GM12878 (cell line): Measurements from ENCODE around the gene SOX5. TPM values are rescaled to one million over a fixed set of nuclear protein-coding genes. Genes with fewer than 3 reads are reported as not detected.

ENCODE experiments used
- ATAC-seq: fragments of 200-7000 bp; cut with Tn5 transposase; 3 replicates; pipeline ENCODE4 v1.9.1; 2020; ENCODE audit warnings: mild to moderate bottlenecking, moderate library complexity
- BruUV-seq: library from RNA; stranded (reverse); fragments of 400-500 nt; replicated peaks from 2 replicates; lab custom pipeline; 2021; lab: Mats Ljungman, UMichigan
- CTCF ChIA-PET: fragments of 300-600 bp; sonication (Branson Sonifier 250); formaldehyde crosslinking; extraction: SDS; loops from one replicate; lab custom pipeline; 2021; ENCODE audit warnings: inconsistent platforms; lab: Yijun Ruan, JAX
- POLR2A ChIA-PET: fragments of 350-600 bp; formaldehyde crosslinking; extraction: SDS; loops from one replicate; lab custom pipeline; 2021; ENCODE audit warnings: inconsistent platforms; lab: Charles Lee
- RAD21 ChIA-PET: fragments of 300-600 bp; sonication (Branson Sonifier 250); formaldehyde crosslinking; loops from one replicate; lab custom pipeline; 2023; ENCODE audit warnings: antibody characterized with exemption; ENCODE audit not compliant: unreplicated experiment; lab: Charles Lee
- SMC1A ChIA-PET: fragments of 300-600 bp; sonication (Branson Sonifier 250); formaldehyde crosslinking; loops from one replicate; lab custom pipeline; 2023; ENCODE audit not compliant: unreplicated experiment, uncharacterized antibody; lab: Charles Lee
- DNase-seq: peaks from one replicate; pipeline ENCODE4 v3.0.0-alpha.2; 2011; ENCODE audit warnings: low read depth, low spot score
- FAIRE-seq: peaks from 3 replicates; lab custom pipeline; 2011; peaks lifted over from hg19 to GRCh38; lab: Jason Lieb, UNC
- H2AFZ ChIP-seq: 2 replicates; pipeline ENCODE4 v1.6.0; 2011; ENCODE audit warnings: low read depth, low read length, control low read depth; ENCODE audit not compliant: control insufficient read depth
- H3K27ac ChIP-seq: 2 replicates; pipeline ENCODE4 v1.5.1; 2011; ENCODE audit warnings: control low read depth; ENCODE audit not compliant: control insufficient read depth, insufficient read depth
- H3K27me3 ChIP-seq, 2 experiments: replicated peaks in 1 of 2; 2 replicates each; pipeline versions ENCODE4 v1.6.0 to v1.6.1; 2011; ENCODE audit warnings: low read length in 1 of 2; ENCODE audit not compliant: control insufficient read depth in 2 of 2, insufficient read depth in 2 of 2
- H3K36me3 ChIP-seq, 2 experiments: 2 replicates each; pipeline ENCODE4 v1.5.1; 2011; ENCODE audit warnings: low read length in 1 of 2; ENCODE audit not compliant: control insufficient read depth in 2 of 2, insufficient read depth in 2 of 2
- H3K4me1 ChIP-seq: 2 replicates; pipeline ENCODE4 v1.6.1; 2011; ENCODE audit warnings: mild to moderate bottlenecking, low read length, moderate library complexity, mixed read lengths; ENCODE audit not compliant: control insufficient read depth, insufficient read depth
- H3K4me2 ChIP-seq: 2 replicates; pipeline ENCODE4 v1.6.0; 2011; ENCODE audit warnings: control low read depth; ENCODE audit not compliant: control insufficient read depth, insufficient read depth
- H3K4me3 ChIP-seq: fragments of 200-600 bp; sonication (generic); 2 replicates; pipeline ENCODE4 v1.5.1; 2016
- H3K79me2 ChIP-seq: 2 replicates; pipeline ENCODE4 v1.6.0; 2011; ENCODE audit warnings: low read length; ENCODE audit not compliant: control insufficient read depth, insufficient read depth
- H3K9ac ChIP-seq: 2 replicates; pipeline ENCODE4 v1.8.0; 2011; ENCODE audit warnings: low read length, control low read depth, mixed read lengths; ENCODE audit not compliant: control insufficient read depth, insufficient read depth
- H3K9me3 ChIP-seq: replicated peaks from 3 replicates; pipeline ENCODE4 v1.5.1; 2011; ENCODE audit warnings: mild to moderate bottlenecking, low read length; ENCODE audit not compliant: control insufficient read depth, insufficient read depth
- H4K20me1 ChIP-seq: 2 replicates; pipeline ENCODE4 v1.6.0; 2011; ENCODE audit not compliant: control insufficient read depth, insufficient read depth
- CREB1 ChIP-seq: IDR thresholded peaks from 2 replicates; pipeline ENCODE4 v1.6.1; 2012; ENCODE audit warnings: low read depth, mild to moderate bottlenecking, inconsistent platforms
- ETV6 ChIP-seq, 2 experiments: fragments of 450-650 bp in 1 of 2; IDR thresholded peaks in 1 of 2; conservative IDR thresholded peaks in 1 of 2; 2 replicates each; pipeline ENCODE4 v1.6.1; 2014; ENCODE audit warnings: antibody characterized with exemption in 1 of 2, borderline replicate concordance in 1 of 2, low read depth in 1 of 2, mild to moderate bottlenecking in 1 of 2, moderate library complexity in 1 of 2
- FOXM1 ChIP-seq: IDR thresholded peaks from 2 replicates; pipeline ENCODE4 v1.6.1; 2012; ENCODE audit warnings: low read depth, mild to moderate bottlenecking, inconsistent platforms, low read length, moderate library complexity
- HDAC6 ChIP-seq: fragments of 200-600 bp; sonication (generic); IDR thresholded peaks from one replicate; pipeline ENCODE4 v1.8.0; 2017; ENCODE audit warnings: antibody characterized with exemption; ENCODE audit not compliant: unreplicated experiment
- MEF2B ChIP-seq: fragments of 450-650 bp; IDR thresholded peaks from 2 replicates; pipeline ENCODE4 v1.6.1; 2018; ENCODE audit warnings: mild to moderate bottlenecking, moderate library complexity; ENCODE audit not compliant: partially characterized antibody, poor library complexity, severe bottlenecking
- MTA2 ChIP-seq: fragments of 450-650 bp; IDR thresholded peaks from 2 replicates; pipeline ENCODE4 v1.6.1; 2016; ENCODE audit warnings: low read depth, mild to moderate bottlenecking, moderate library complexity
- MXI1 ChIP-seq: fragments of 150-350 bp; IDR thresholded peaks from 2 replicates; pipeline ENCODE4 v1.6.1; 2011; ENCODE audit warnings: low read depth, mild to moderate bottlenecking, inconsistent platforms, low read length, improper control_type of control experiment
- MYB ChIP-seq: fragments of 150-350 bp; IDR thresholded peaks from 2 replicates; pipeline ENCODE4 v1.6.1; 2014; ENCODE audit warnings: mild to moderate bottlenecking, low read depth, low read length, borderline replicate concordance
- POLR2A ChIP-seq: IDR thresholded peaks from 2 replicates; pipeline ENCODE4 v1.6.1; 2011; ENCODE audit warnings: low read depth, mild to moderate bottlenecking, low read length
- RB1 ChIP-seq: fragments of 450-650 bp; formaldehyde crosslinking; IDR thresholded peaks from 2 replicates; pipeline ENCODE4 v1.6.1; 2017; ENCODE audit warnings: mild to moderate bottlenecking, borderline replicate concordance
- STAT1 ChIP-seq: fragments of 450-650 bp; conservative IDR thresholded peaks from 2 replicates; pipeline ENCODE4 v1.6.1; 2014; ENCODE audit warnings: antibody characterized with exemption, mild to moderate bottlenecking
- WGBS: methylation state at CpG from one replicate; pipeline ENCODE4 v1.1.6; 2016; ENCODE audit warnings: low lambda C conversion rate; ENCODE audit not compliant: insufficient replicate concordance, insufficient coverage; ENCODE audit errors: missing lambda C conversion rate; 5-methylcytosine and 5-hydroxymethylcytosine counted together
- in situ Hi-C: fragments of 300-500 bp; cut with MboI; formaldehyde crosslinking; loops from 9 replicates; pipeline ENCODE4 v1.14.3; 2018; ENCODE audit warnings: mixed read lengths
- intact Hi-C: fragments of 100-400 bp; cut with micrococcal nuclease; formaldehyde crosslinking; loops from one replicate; pipeline ENCODE4 v1.14.2; 2022; ENCODE audit not compliant: unreplicated experiment
- polyA plus RNA-seq, 11 experiments: library from polyadenylated mRNA; depleted of rRNA in 4 of 11; unstranded in 6 of 11; stranded (reverse) in 5 of 11; fragments of >200 nt; fragmentation: Nextera tagmentation in 4 of 11; fragmentation: Illumina TruSeq in 1 of 11; extraction: Ambion mirVana in 4 of 11; extraction: Trizol in 1 of 11; gene quantifications; 1 replicate in 1 of 11; 2 replicates in 10 of 11; pipeline versions ENCODE4 v1.2.1 to v1.2.3, GENCODE V29; 2011 to 2016; ENCODE audit warnings: inconsistent platforms in 2 of 11, missing spikeins in 2 of 11, low read depth in 1 of 11
- total RNA-seq, 4 experiments: library from RNA; depleted of rRNA in 3 of 4; stranded (reverse); fragments of >200 nt in 3 of 4; fragmentation: Illumina TruSeq in 1 of 4; extraction: Trizol in 1 of 4; gene quantifications; 2 replicates each; pipeline versions ENCODE4 v1.2.1 to v1.2.3, GENCODE V29; 2013 to 2021
- TF ChIP-seq, protein P1 (sequence below): fragments of 450-650 bp; IDR thresholded peaks from 2 replicates; pipeline ENCODE4 v1.6.1; 2016; ENCODE audit warnings: mild to moderate bottlenecking
- TF ChIP-seq, protein P2 (sequence below): fragments of 450-650 bp; IDR thresholded peaks from 2 replicates; pipeline ENCODE4 v1.6.1; 2017; ENCODE audit warnings: mild to moderate bottlenecking, low read depth, inconsistent platforms; ENCODE audit not compliant: poor library complexity, severe bottlenecking

The SOX5 gene
- total and polyA plus RNA-seq, 10 of the 15 experiments (the other 5 are each of a cell fraction or from before 2014, with no cell fraction given), result 0.08 to 1.0 (median 0.24) TPM

- Histone ChIP-seq H3K79me2 (no peaks in the 10 kb centered on the region), H3K27ac (no peak overlapping the region), H2AFZ (no peak overlapping the region), H3K9ac (no peak overlapping the region)
- no peak for ATAC-seq
- CTCF ChIA-PET, result interaction anchor here (0.7 to 1.4 kb wide), 2 partner anchors 10 to 19 kb away, joined by 3 read pairs; no protein-coding TSS in a partner anchor
- in situ Hi-C loops, result no loop called here
- TF ChIP-seq FOXM1, result no peak
- no peak for TF ChIP-seq MTA2
- TF ChIP-seq ETV6 (conservative IDR thresholded peaks at IDR 0.05 in 1 of 2, IDR thresholded peaks at IDR 0.05 in 1 of 2; ENCODE audit: borderline replicate concordance in 1 of 2, low read depth in 1 of 2), result no peak
- TF ChIP-seq MXI1, result no peak
- TF ChIP-seq MEF2B, result no peak
- no peak for TF ChIP-seq CREB1
- TF ChIP-seq STAT1, result no peak
- TF ChIP-seq, all 136 proteins: peak for 0
- H4K20me1 ChIP-seq, result no peaks in the 10 kb centered on the region
- H3K4me3 ChIP-seq, result no peak overlapping the region
- ChIA-PET POLR2A (no interaction called here), RAD21 (no interaction called here), SMC1A (interaction anchor here (1.3 kb wide), 1 partner anchor 444 kb away, joined by 3 read pairs; no protein-coding TSS in a partner anchor)
- no peak for DNase-seq
- H3K27me3 ChIP-seq, result no peaks in the 10 kb centered on the region
- 80% methylated on average over 1 of the region's 1 CpG for WGBS
- H3K4me2 ChIP-seq, result no peak overlapping the region
- no peak for FAIRE-seq
- H3K36me3 ChIP-seq, result no peaks in the 10 kb centered on the region
- H3K4me1 ChIP-seq, result no peaks in the 10 kb centered on the region
- intact Hi-C loops, result no loop called here
- H3K9me3 ChIP-seq, result no peaks in the 10 kb centered on the region
- no TSS peak for BruUV-seq
These were observed 300.9 kb downstream of the SOX5 start for GRCh38 chr12:23648546-23648945.

DNA sequence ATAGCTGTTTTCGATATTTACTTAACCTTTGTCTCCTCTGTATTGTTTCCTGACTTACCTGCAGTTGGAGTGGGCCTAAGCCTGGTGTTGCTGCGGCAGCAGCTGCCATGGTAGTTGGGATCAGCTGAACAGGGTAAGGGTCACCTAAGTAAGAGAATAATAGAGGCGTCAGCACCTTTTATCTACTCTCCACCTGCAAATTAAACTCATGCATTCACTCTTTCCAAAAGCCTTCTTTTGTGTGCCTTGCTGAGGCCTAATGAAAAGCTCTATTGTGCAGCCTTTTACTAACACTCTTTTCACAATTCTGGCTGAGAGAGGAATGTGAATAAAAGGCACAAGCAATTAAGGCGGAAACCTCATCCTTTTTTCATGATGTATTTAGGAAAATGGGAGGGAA lies 308.7 kb downstream of the SOX5 start:
- SMC1A ChIA-PET, result no interaction called here
- no peaks in the 10 kb centered on the region for H3K4me1 ChIP-seq
- no peaks in the 10 kb centered on the region for H3K79me2 ChIP-seq
- DNase-seq (no peak), FAIRE-seq (no peak), ATAC-seq (no peak)
- H3K9ac ChIP-seq, result no peak overlapping the region
- H3K4me3 ChIP-seq, result no peak overlapping the region
- POLR2A ChIA-PET, result no interaction called here
- H3K27ac ChIP-seq, result no peak overlapping the region
- CTCF ChIA-PET, result no interaction called here
- BruUV-seq, result no TSS peak
- TF ChIP-seq POLR2A (no peak), ETV6 (conservative IDR thresholded peaks at IDR 0.05 in 1 of 2, IDR thresholded peaks at IDR 0.05 in 1 of 2; ENCODE audit: borderline replicate concordance in 1 of 2, low read depth in 1 of 2) (no peak), RB1 (no peak), HDAC6 (no peak), MYB (no peak)
- TF ChIP-seq, protein P1, sequence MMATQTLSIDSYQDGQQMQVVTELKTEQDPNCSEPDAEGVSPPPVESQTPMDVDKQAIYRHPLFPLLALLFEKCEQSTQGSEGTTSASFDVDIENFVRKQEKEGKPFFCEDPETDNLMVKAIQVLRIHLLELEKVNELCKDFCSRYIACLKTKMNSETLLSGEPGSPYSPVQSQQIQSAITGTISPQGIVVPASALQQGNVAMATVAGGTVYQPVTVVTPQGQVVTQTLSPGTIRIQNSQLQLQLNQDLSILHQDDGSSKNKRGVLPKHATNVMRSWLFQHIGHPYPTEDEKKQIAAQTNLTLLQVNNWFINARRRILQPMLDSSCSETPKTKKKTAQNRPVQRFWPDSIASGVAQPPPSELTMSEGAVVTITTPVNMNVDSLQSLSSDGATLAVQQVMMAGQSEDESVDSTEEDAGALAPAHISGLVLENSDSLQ, result no peak
- TF ChIP-seq, protein P2, sequence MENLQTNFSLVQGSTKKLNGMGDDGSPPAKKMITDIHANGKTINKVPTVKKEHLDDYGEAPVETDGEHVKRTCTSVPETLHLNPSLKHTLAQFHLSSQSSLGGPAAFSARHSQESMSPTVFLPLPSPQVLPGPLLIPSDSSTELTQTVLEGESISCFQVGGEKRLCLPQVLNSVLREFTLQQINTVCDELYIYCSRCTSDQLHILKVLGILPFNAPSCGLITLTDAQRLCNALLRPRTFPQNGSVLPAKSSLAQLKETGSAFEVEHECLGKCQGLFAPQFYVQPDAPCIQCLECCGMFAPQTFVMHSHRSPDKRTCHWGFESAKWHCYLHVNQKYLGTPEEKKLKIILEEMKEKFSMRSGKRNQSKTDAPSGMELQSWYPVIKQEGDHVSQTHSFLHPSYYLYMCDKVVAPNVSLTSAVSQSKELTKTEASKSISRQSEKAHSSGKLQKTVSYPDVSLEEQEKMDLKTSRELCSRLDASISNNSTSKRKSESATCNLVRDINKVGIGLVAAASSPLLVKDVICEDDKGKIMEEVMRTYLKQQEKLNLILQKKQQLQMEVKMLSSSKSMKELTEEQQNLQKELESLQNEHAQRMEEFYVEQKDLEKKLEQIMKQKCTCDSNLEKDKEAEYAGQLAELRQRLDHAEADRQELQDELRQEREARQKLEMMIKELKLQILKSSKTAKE, result no peak
- no peaks in the 10 kb centered on the region for H3K9me3 ChIP-seq
- intact Hi-C loops, result no loop called here
- no peaks in the 10 kb centered on the region for H3K27me3 ChIP-seq
- WGBS, result 43% methylated on average over 4 of the region's 4 CpGs
- no peak overlapping the region for H2AFZ ChIP-seq
- H3K36me3 ChIP-seq, result no peaks in the 10 kb centered on the region
- in situ Hi-C loops, result no loop called here
- RAD21 ChIA-PET, result no interaction called here
- H3K4me2 ChIP-seq, result no peak overlapping the region
- H4K20me1 ChIP-seq, result no peaks in the 10 kb centered on the region
